Sigmoid colon (tissue), 7 donors: ENCODE data around the gene DYTN. TPM values are rescaled to one million over a fixed set of nuclear protein-coding genes. Genes with fewer than 3 reads are reported as not detected.

Source experiments
- DNase-seq: peaks from one replicate; pipeline ENCODE4 v3.0.0-alpha.2; 2019
- H3K27ac ChIP-seq, 4 donors: fragments of 200-600 bp; sonication (generic); one replicate each; pipeline ENCODE4 v1.5.1; 2016 to 2019; ENCODE audit warnings: mild to moderate bottlenecking in 1 of 4
- H3K27me3 ChIP-seq, 3 donors: fragments of 200-600 bp; sonication (generic); one replicate each; pipeline ENCODE4 v1.5.1; 2019; ENCODE audit warnings: mild to moderate bottlenecking in 1 of 3
- H3K36me3 ChIP-seq, 4 donors: fragments of 200-600 bp; sonication (generic); one replicate each; pipeline ENCODE4 v1.5.1; 2016 to 2019
- H3K4me1 ChIP-seq, 4 donors: fragments of 200-600 bp; sonication (generic); one replicate each; pipeline ENCODE4 v1.5.1; 2017 to 2019
- H3K4me3 ChIP-seq, 4 donors: fragments of 200-600 bp; sonication (generic); one replicate each; pipeline ENCODE4 v1.5.1; 2017 to 2019; ENCODE audit warnings: mild to moderate bottlenecking in 2 of 4, moderate library complexity in 1 of 4
- H3K9me3 ChIP-seq, 4 donors: fragments of 200-600 bp in 3 of 4; sonication (generic) in 3 of 4; one replicate each; pipeline versions ENCODE4 v1.5.1 to v1.6.1; 2013 to 2019
- CTCF ChIP-seq, 4 experiments: fragments of 450-650 bp in 3 of 4; fragments of 200-600 bp in 1 of 4; IDR thresholded peaks; one replicate each; pipeline ENCODE4 v1.5.1; 2016 to 2019; ENCODE audit warnings: antibody characterized with exemption in 4 of 4, mild to moderate bottlenecking in 3 of 4, moderate library complexity in 2 of 4
- EP300 ChIP-seq, 4 donors: sonication (generic); formaldehyde crosslinking; IDR thresholded peaks; one replicate each; pipeline ENCODE4 v1.6.1; 2017; ENCODE audit warnings: antibody characterized with exemption in 4 of 4
- POLR2A ChIP-seq, 2 donors: fragments of 450-650 bp; IDR thresholded peaks; one replicate each; pipeline ENCODE4 v1.6.1; 2016; ENCODE audit warnings: antibody characterized with exemption in 2 of 2, mild to moderate bottlenecking in 2 of 2, moderate library complexity in 2 of 2
- POLR2AphosphoS5 ChIP-seq, 4 donors: sonication (generic); formaldehyde crosslinking; IDR thresholded peaks; one replicate each; pipeline ENCODE4 v1.6.1; 2017; ENCODE audit warnings: antibody characterized with exemption in 4 of 4
- WGBS, 2 donors: extraction: QIAGEN DNeasy Blood & Tissue Kit; methylation state at CpG; one replicate each; pipeline ENCODE4 v1.1.7; 2013; 5-methylcytosine and 5-hydroxymethylcytosine counted together
- intact Hi-C: fragments of 100-400 bp; cut with DNase I; formaldehyde crosslinking; loops from one replicate; pipeline ENCODE4 v1.15.1; 2023
- polyA plus RNA-seq, 3 donors: library from polyadenylated mRNA; stranded (reverse); fragments of 200-250 nt; gene quantifications; one replicate each; pipeline ENCODE4 v1.2.3, GENCODE V29; 2013
- total RNA-seq, 4 donors: library from RNA; depleted of rRNA; stranded (reverse); fragments of >200 nt; gene quantifications; one replicate each; pipeline ENCODE4 v1.1.0, GENCODE V29; 2016
- donor health status: healthy with polysubstance abuse.
- donor health status: Bipolar disorder and iron deficiency.
- donor health status: healthy.

The DYTN gene
- total and polyA plus RNA-seq, 7 donors: not detected

GRCh38 chr2:206756816-206757215 is 38.6 kb upstream of the DYTN start:
- Histone ChIP-seq H3K4me3 (no peak overlapping the region), H3K9me3 (no peaks in the 10 kb centered on the region), H3K27ac (no peak overlapping the region), H3K27me3 (no peaks in the 10 kb centered on the region), H3K36me3 (no peaks in the 10 kb centered on the region), H3K4me1 (no peaks in the 10 kb centered on the region)
- no peak for DNase-seq
- WGBS, 2 donors: 20 to 57% methylated on average over 1 of the region's 1 CpG
- no peak for TF ChIP-seq EP300 (IDR thresholded peaks at IDR 0.05)
- no peak for TF ChIP-seq POLR2AphosphoS5 (IDR thresholded peaks at IDR 0.05)
- no peak for TF ChIP-seq POLR2A (IDR thresholded peaks at IDR 0.05)
- no peak for TF ChIP-seq CTCF (IDR thresholded peaks at IDR 0.05)
- intact Hi-C loops: no loop called here

GRCh38 chr2:206740800-206741199 is 22.6 kb upstream of the DYTN start:
- DNase-seq: no peak

GRCh38 chr2:206739271-206739670 is 21.1 kb upstream of the DYTN start:
- Histone ChIP-seq H3K9me3 (no peaks in the 10 kb centered on the region), H3K27ac (no peak overlapping the region), H3K4me3 (no peak overlapping the region), H3K4me1 (no peaks in the 10 kb centered on the region), H3K36me3 (no peaks in the 10 kb centered on the region), H3K27me3 (no peaks in the 10 kb centered on the region)
- WGBS, 2 donors: 70 to 73% methylated on average over 2 of the region's 2 CpGs
- TF ChIP-seq EP300 (IDR thresholded peaks at IDR 0.05) (no peak), POLR2A (IDR thresholded peaks at IDR 0.05) (no peak), POLR2AphosphoS5 (IDR thresholded peaks at IDR 0.05) (no peak), CTCF (IDR thresholded peaks at IDR 0.05) (no peak)
- DNase-seq: no peak
- intact Hi-C loops: no loop called here

More at GRCh38 chr2:206740800-206741199, 22.6 kb upstream of the DYTN start:
- Histone ChIP-seq H3K27ac (no peak overlapping the region), H3K36me3 (no peaks in the 10 kb centered on the region), H3K4me1 (no peaks in the 10 kb centered on the region), H3K4me3 (no peak overlapping the region), H3K9me3 (no peaks in the 10 kb centered on the region), H3K27me3 (no peaks in the 10 kb centered on the region)
- 61 to 68% methylated on average over 2 of the region's 2 CpGs for WGBS, 2 donors
- no peak for TF ChIP-seq POLR2AphosphoS5 (IDR thresholded peaks at IDR 0.05)
- TF ChIP-seq CTCF (IDR thresholded peaks at IDR 0.05): no peak
- no peak for TF ChIP-seq POLR2A (IDR thresholded peaks at IDR 0.05)
- TF ChIP-seq EP300 (IDR thresholded peaks at IDR 0.05): no peak
- intact Hi-C loops: no loop called here

GRCh38 chr2:206736935-206737334 is 18.7 kb upstream of the DYTN start:
- WGBS, 2 donors: 86 to 89% methylated on average over 5 of the region's 5 CpGs
- Histone ChIP-seq H3K4me3 (no peak overlapping the region), H3K36me3 (no peaks in the 10 kb centered on the region), H3K27me3 (no peaks in the 10 kb centered on the region), H3K9me3 (no peaks in the 10 kb centered on the region), H3K27ac (no peak overlapping the region), H3K4me1 (no peaks in the 10 kb centered on the region)
- intact Hi-C loops: no loop called here
- TF ChIP-seq EP300 (IDR thresholded peaks at IDR 0.05) (no peak), POLR2AphosphoS5 (IDR thresholded peaks at IDR 0.05) (no peak), CTCF (IDR thresholded peaks at IDR 0.05) (no peak), POLR2A (IDR thresholded peaks at IDR 0.05) (no peak)
- no peak for DNase-seq

DNA sequence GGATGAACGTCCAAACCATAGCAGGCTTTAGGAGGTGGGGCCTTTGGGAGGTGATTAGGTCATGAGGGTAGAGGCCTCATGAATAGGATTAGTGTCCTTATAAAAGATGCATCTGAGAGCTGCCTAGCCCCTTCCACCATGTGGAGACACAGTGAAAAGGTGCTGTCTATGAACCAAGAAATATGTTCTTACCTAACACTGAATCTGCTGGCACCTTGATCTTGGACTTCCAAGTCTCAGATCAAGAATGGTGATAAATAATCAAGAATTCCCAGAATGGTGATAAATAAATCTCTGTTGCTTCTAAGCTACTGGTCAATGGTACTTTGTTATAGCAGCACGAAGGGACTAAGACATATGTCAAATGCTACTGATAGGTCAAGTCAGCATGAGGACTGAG is 15.1 kb upstream of the DYTN start:
- TF ChIP-seq POLR2A (IDR thresholded peaks at IDR 0.05): no peak
- TF ChIP-seq CTCF (IDR thresholded peaks at IDR 0.05): no peak
- no peak for TF ChIP-seq EP300 (IDR thresholded peaks at IDR 0.05)
- TF ChIP-seq POLR2AphosphoS5 (IDR thresholded peaks at IDR 0.05): no peak
- no peak overlapping the region for H3K4me3 ChIP-seq
- DNase-seq: no peak
- intact Hi-C loops: no loop called here
- 80 to 87% methylated on average over 2 of the region's 2 CpGs for WGBS, 2 donors
- no peak overlapping the region for H3K27ac ChIP-seq
- no peaks in the 10 kb centered on the region for H3K9me3 ChIP-seq
- H3K27me3 ChIP-seq: no peaks in the 10 kb centered on the region
- H3K36me3 ChIP-seq: no peaks in the 10 kb centered on the region
- no peaks in the 10 kb centered on the region for H3K4me1 ChIP-seq
